ENCODE measurements around the gene FAHD1.
A peak's percentile ranks its signal among the peaks of the same experiment; 100 is the strongest.

Gene FAHD1

GRCh38 chr16:1819611-1820010 lies 7.4 kb upstream of the FAHD1 start (continued):
- no peak for TF ChIP-seq ZNF423 (tag by site-specific recombination; IDR thresholded peaks at IDR 0.05)
- no peak for TF ChIP-seq ZNF174 (tag by site-specific recombination; IDR thresholded peaks at IDR 0.05)
- TF ChIP-seq ZNF398 (tag by site-specific recombination; IDR thresholded peaks at IDR 0.05) = no peak

- TF ChIP-seq ZNF791 (tag by site-specific recombination; IDR thresholded peaks at IDR 0.05) (no peak), GLIS1 (tag by site-specific recombination; IDR thresholded peaks at IDR 0.05) (no peak), ZNF324 (tag by site-specific recombination; IDR thresholded peaks at IDR 0.05) (no peak), GLI4 (tag by site-specific recombination; IDR thresholded peaks at IDR 0.05) (no peak), ZNF513 (tag by site-specific recombination; IDR thresholded peaks at IDR 0.05) (no peak), ZNF510 (tag by site-specific recombination; IDR thresholded peaks at IDR 0.05; ENCODE audit: insufficient replicate concordance) (no peak), PBX3 (CRISPR knock-in tag; IDR thresholded peaks at IDR 0.05) (no peak), KLF1 (tag by site-specific recombination; IDR thresholded peaks at IDR 0.05) (peak; percentile 100), KLF8 (tag by site-specific recombination; IDR thresholded peaks at IDR 0.05) (peak; percentile 36; the same call in 1 of the 2 replicates), OSR2 (tag by site-specific recombination; IDR thresholded peaks at IDR 0.05) (no peak), ZNF658 (tag by site-specific recombination; IDR thresholded peaks at IDR 0.05) (no peak), ZNF501 (tag by site-specific recombination; IDR thresholded peaks at IDR 0.05) (no peak), SP7 (tag by site-specific recombination; IDR thresholded peaks at IDR 0.05) (no peak)
Measured at GRCh38 chr16:1820096-1820945, 6.7 kb upstream of the FAHD1 start.

GRCh38 chr16:1820946-1821290 lies 6.1 kb upstream of the FAHD1 start:
- CTCF ChIA-PET = no interaction called here
- POLR2A ChIA-PET = interaction anchor here (1.6 kb wide), 1 partner anchor 28 kb away, joined by 4 read pairs; the partner anchor contains the start of gene IGFALS
- H3K27ac ChIP-seq (ENCODE audit: extremely low read depth, low read depth, low read length) = no peak overlapping the region
- TF ChIP-seq ZNF10 (tag by site-specific recombination; IDR thresholded peaks at IDR 0.05) = no peak
- no peak for TF ChIP-seq INSM2 (tag by site-specific recombination; IDR thresholded peaks at IDR 0.05)
- TF ChIP-seq PATZ1 (tag by site-specific recombination; IDR thresholded peaks at IDR 0.05) = no peak
- no peak for TF ChIP-seq REST (tag by site-specific recombination; IDR thresholded peaks at IDR 0.05)
- no peak for TF ChIP-seq ZFP37 (tag by site-specific recombination; IDR thresholded peaks at IDR 0.05)

More at GRCh38 chr16:1820096-1820945, 6.7 kb upstream of the FAHD1 start:
- Histone ChIP-seq H3K9me3 (ENCODE audit: control insufficient read depth, insufficient read depth, low read depth, low read length) (no peaks in the 10 kb centered on the region), H3K27ac (ENCODE audit: extremely low read depth, low read depth, low read length) (no peak overlapping the region), H3K36me3 (ENCODE audit: control insufficient read depth in 2 of 2, insufficient read depth in 1 of 2, low read length in 2 of 2) (peaks cover 0 to 62% of the 10 kb centered on the region in 2 experiments; a peak in 2 of 3 replicates), H3K4me1 (ENCODE audit: control insufficient read depth, insufficient read depth, low read length) (no peaks in the 10 kb centered on the region), H3K4me3 (ENCODE audit: low read depth, low read length) (no peak overlapping the region)
- ChIA-PET CTCF (no interaction called here), POLR2A (interaction anchor here (1.6 kb wide), 1 partner anchor 27 kb away, joined by 4 read pairs; the partner anchor contains the start of gene IGFALS)

More at GRCh38 chr16:1820946-1821290, 6.1 kb upstream of the FAHD1 start:
- Histone ChIP-seq H3K36me3 (ENCODE audit: control insufficient read depth in 2 of 2, insufficient read depth in 1 of 2, low read length in 2 of 2) (peaks cover 0 to 60% of the 10 kb centered on the region in 2 experiments; a peak in 2 of 3 replicates), H3K4me3 (ENCODE audit: low read depth, low read length) (no peak overlapping the region), H3K9me3 (ENCODE audit: control insufficient read depth, insufficient read depth, low read depth, low read length) (no peaks in the 10 kb centered on the region), H3K4me1 (ENCODE audit: control insufficient read depth, insufficient read depth, low read length) (no peaks in the 10 kb centered on the region)
